Loucy (cell line): ENCODE data around the gene FAM222A.

ENCODE experiments used
- H2AFZ ChIP-seq: fragments of 200-600 bp; sonication (generic); 2 replicates; pipeline ENCODE4 v1.6.0; 2016; ENCODE audit warnings: antibody characterized with exemption, mild to moderate bottlenecking, low read length, moderate library complexity
- H3F3A ChIP-seq: fragments of 200-600 bp; 2 replicates; pipeline ENCODE4 v1.6.0; 2016; ENCODE audit warnings: antibody characterized with exemption, low read depth, mild to moderate bottlenecking
- H3K27me3 ChIP-seq: fragments of 200-600 bp; sonication (generic); 2 replicates; pipeline ENCODE4 v1.6.1; 2014; ENCODE audit warnings: low read length, mild to moderate bottlenecking; ENCODE audit not compliant: insufficient read depth, poor library complexity, severe bottlenecking
- H3K36me3 ChIP-seq: fragments of 200-600 bp; sonication (generic); 2 replicates; pipeline ENCODE4 v1.6.1; 2016; ENCODE audit warnings: low read length; ENCODE audit not compliant: insufficient read depth
- H3K4me1 ChIP-seq: fragments of 200-600 bp; sonication (generic); 2 replicates; pipeline ENCODE4 v1.5.1; 2014; ENCODE audit warnings: low read length, mild to moderate bottlenecking; ENCODE audit not compliant: insufficient read depth, poor library complexity, severe bottlenecking
- H3K4me2 ChIP-seq: fragments of 200-600 bp; sonication (generic); 2 replicates; pipeline ENCODE4 v1.6.0; 2014; ENCODE audit warnings: antibody characterized with exemption, low read length, low read depth, mild to moderate bottlenecking; ENCODE audit not compliant: poor library complexity, severe bottlenecking
- H3K4me3 ChIP-seq: fragments of 200-600 bp; sonication (generic); 2 replicates; pipeline ENCODE4 v1.5.1; 2014; ENCODE audit warnings: low read length, mild to moderate bottlenecking, mixed read lengths; ENCODE audit not compliant: poor library complexity, severe bottlenecking
- H3K79me2 ChIP-seq: fragments of 200-600 bp; sonication (generic); 2 replicates; pipeline ENCODE4 v1.6.1; 2014; ENCODE audit warnings: low read length; ENCODE audit not compliant: insufficient read depth
- H3K9ac ChIP-seq: fragments of 200-600 bp; sonication (generic); 2 replicates; pipeline ENCODE4 v1.6.0; 2014; ENCODE audit warnings: mild to moderate bottlenecking, low read depth, low read length, moderate library complexity; ENCODE audit not compliant: poor library complexity, severe bottlenecking
- H3K9me2 ChIP-seq: fragments of 200-600 bp; sonication (generic); replicated peaks from 2 replicates; pipeline ENCODE4 v1.6.1; 2016; ENCODE audit warnings: low read depth, low read length, mixed read lengths
- H3K9me3 ChIP-seq: fragments of 200-600 bp; sonication (generic); 2 replicates; pipeline ENCODE4 v1.6.1; 2014; ENCODE audit warnings: mild to moderate bottlenecking, antibody characterized with exemption, low read length, low read depth; ENCODE audit not compliant: insufficient read depth
- H4K20me1 ChIP-seq: fragments of 200-600 bp; sonication (generic); 2 replicates; pipeline ENCODE4 v1.6.0; 2014; ENCODE audit warnings: antibody characterized with exemption, low read length, mild to moderate bottlenecking; ENCODE audit not compliant: insufficient read depth, poor library complexity, severe bottlenecking
- CTCF ChIP-seq: fragments of 200-600 bp; sonication (generic); conservative IDR thresholded peaks from 2 replicates; pipeline ENCODE4 v1.5.1; 2014; ENCODE audit warnings: mild to moderate bottlenecking, antibody characterized with exemption, low read length
- EZH2phosphoT487 ChIP-seq: fragments of 200-600 bp; IDR thresholded peaks from 2 replicates; pipeline ENCODE4 v1.6.1; 2018; ENCODE audit warnings: antibody characterized with exemption, mild to moderate bottlenecking, moderate library complexity, borderline replicate concordance

FAM222A gene

GRCh38 chr12:109765446-109765810 is 51.8 kb downstream of the FAM222A start:
- no peaks in the 10 kb centered on the region for H3K79me2 ChIP-seq
- TF ChIP-seq EZH2phosphoT487 (no peak), CTCF (no peak)
- no peaks in the 10 kb centered on the region for H3K9me3 ChIP-seq
- no peaks in the 10 kb centered on the region for H3K27me3 ChIP-seq
- no peak overlapping the region for H3K4me3 ChIP-seq
- no peak overlapping the region for H3K9ac ChIP-seq
- H4K20me1 ChIP-seq = no peaks in the 10 kb centered on the region
- H3K4me1 ChIP-seq = no peaks in the 10 kb centered on the region
- no peak overlapping the region for H3K4me2 ChIP-seq
- no peaks in the 10 kb centered on the region for H3K36me3 ChIP-seq
- H3F3A ChIP-seq = no peaks in the 10 kb centered on the region
- H2AFZ ChIP-seq = no peak overlapping the region
- no peaks in the 10 kb centered on the region for H3K9me2 ChIP-seq

- H3K9me3 ChIP-seq = no peaks in the 10 kb centered on the region
- H3F3A ChIP-seq = no peaks in the 10 kb centered on the region
- no peaks in the 10 kb centered on the region for H3K36me3 ChIP-seq
- H3K79me2 ChIP-seq = no peaks in the 10 kb centered on the region
- H3K4me2 ChIP-seq = no peak overlapping the region
- no peak overlapping the region for H3K9ac ChIP-seq
- H3K27me3 ChIP-seq = no peaks in the 10 kb centered on the region
- no peak overlapping the region for H2AFZ ChIP-seq
- H4K20me1 ChIP-seq = no peaks in the 10 kb centered on the region
- H3K4me1 ChIP-seq = no peaks in the 10 kb centered on the region
- no peaks in the 10 kb centered on the region for H3K9me2 ChIP-seq
- TF ChIP-seq CTCF = no peak
- TF ChIP-seq EZH2phosphoT487 = no peak
- H3K4me3 ChIP-seq = no peak overlapping the region
Measured at GRCh38 chr12:109766251-109766778, 52.7 kb downstream of the FAM222A start.

GRCh38 chr12:109767456-109767855 is 53.8 kb downstream of the FAM222A start:
- Histone ChIP-seq H3F3A (no peaks in the 10 kb centered on the region), H3K79me2 (no peaks in the 10 kb centered on the region), H3K9ac (no peak overlapping the region), H3K36me3 (no peaks in the 10 kb centered on the region), H3K9me3 (no peaks in the 10 kb centered on the region), H4K20me1 (no peaks in the 10 kb centered on the region), H3K4me3 (no peak overlapping the region), H2AFZ (no peak overlapping the region), H3K4me2 (no peak overlapping the region), H3K4me1 (no peaks in the 10 kb centered on the region), H3K27me3 (no peaks in the 10 kb centered on the region), H3K9me2 (no peaks in the 10 kb centered on the region)
- TF ChIP-seq EZH2phosphoT487 = no peak
- no peak for TF ChIP-seq CTCF
